Tongue (tissue), 2 donors: Measurements from ENCODE around the gene LAMB2. TPM values are rescaled to one million over a fixed set of nuclear protein-coding genes. Genes with fewer than 3 reads are reported as not detected.
A peak's percentile ranks its signal among the peaks of the same experiment; 100 is the strongest.

ENCODE experiments used
- DNase-seq: peaks from one replicate; pipeline ENCODE4 v3.0.0-alpha.2; 2015
- total RNA-seq: library from RNA; depleted of rRNA; stranded (reverse); fragments of >200 nt; gene quantifications from one replicate; pipeline ENCODE4 v1.2.3, GENCODE V29; 2014

The LAMB2 gene
- total RNA-seq, 1 donor from 2014 or later = 581 TPM

DNA sequence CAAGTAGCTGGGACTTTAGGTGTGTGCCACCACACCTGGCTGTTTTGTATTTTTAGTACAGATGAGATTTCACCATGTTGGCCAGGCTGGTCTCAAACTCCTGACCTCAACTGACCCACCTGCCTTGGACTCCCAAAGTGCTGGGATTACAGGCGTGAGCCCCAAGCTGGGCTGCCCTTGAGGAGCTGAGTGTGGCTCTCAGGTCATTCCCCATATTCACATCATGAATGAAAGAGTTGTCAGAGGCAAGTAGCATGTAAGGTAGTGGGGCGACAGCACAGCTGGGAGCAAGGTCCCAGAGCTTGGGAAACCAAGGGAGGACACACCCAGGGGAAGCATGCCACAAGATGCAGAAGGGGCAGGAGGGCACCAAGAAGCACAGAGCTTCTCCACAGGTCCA lies 28.3 kb upstream of the LAMB2 start:
- DNase-seq = no peak

DNA sequence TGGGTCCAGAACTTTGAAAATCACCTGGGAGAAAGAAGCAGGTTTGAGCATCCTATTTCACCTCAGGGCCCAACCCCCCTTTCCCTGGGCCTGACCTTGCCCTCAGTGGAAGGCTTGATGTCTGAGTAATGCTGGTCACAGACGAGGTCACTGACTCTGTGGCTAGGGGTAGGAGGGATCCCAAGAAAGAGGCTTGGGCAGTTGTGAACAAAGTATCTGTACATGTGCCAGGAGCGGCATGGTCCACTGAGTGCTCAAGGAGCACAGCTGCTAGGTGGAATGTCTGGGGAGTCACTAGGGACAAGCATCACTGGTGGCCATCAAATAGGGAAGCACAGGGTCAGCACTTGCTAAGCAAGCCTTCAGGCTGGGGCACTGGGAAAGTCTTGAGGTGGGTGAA lies 25.9 kb upstream of the LAMB2 start:
- no peak for DNase-seq

DNA sequence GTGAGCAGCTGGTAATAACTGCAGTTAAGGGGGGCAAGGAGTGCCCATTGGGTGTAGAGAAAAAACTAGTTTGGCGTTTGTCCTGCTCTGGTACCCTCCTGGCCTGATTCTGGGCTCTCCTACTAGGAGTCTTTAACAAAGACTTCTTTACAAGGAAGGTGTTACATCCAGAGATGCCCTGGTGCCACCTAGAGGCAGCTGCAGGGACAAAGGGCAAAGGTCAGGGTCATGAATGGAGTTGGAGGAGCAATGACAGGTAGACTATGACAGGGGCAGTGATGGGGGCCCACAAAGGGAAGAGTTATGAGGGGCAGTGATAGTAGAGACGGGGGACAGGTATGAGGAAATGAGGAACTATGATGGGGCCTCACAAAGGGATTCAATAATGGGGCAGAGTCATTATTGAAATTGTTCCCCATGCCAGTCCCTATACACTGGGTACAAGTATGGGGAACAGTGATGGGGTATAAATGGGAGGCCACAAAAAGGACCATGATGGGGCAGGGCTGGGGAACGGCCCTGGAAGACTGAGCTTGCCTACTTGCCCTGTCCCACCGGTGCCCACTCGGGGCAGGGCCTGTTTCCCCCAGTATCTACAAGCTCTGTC lies 25.4 kb upstream of the LAMB2 start:
- peak; percentile 27 for DNase-seq

DNA sequence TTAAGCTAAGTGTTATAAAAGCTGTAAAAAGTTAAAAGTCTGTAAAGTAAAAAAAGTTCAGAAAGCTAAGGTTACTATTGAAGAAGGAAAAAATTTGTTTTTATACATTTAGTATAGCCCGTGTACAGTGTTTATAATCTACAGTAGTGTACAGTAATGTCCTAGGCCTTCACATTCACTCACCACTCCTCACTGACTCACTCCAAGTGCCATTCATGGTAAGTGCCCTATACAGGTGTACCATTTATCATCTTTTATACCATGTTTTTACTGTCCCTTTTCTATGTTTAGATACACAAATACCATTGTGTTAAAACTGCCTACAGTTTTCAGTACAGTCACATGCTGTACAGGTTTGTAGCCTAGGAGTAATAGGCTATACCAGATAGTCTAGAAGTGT lies 24.4 kb upstream of the LAMB2 start:
- no peak for DNase-seq

DNA sequence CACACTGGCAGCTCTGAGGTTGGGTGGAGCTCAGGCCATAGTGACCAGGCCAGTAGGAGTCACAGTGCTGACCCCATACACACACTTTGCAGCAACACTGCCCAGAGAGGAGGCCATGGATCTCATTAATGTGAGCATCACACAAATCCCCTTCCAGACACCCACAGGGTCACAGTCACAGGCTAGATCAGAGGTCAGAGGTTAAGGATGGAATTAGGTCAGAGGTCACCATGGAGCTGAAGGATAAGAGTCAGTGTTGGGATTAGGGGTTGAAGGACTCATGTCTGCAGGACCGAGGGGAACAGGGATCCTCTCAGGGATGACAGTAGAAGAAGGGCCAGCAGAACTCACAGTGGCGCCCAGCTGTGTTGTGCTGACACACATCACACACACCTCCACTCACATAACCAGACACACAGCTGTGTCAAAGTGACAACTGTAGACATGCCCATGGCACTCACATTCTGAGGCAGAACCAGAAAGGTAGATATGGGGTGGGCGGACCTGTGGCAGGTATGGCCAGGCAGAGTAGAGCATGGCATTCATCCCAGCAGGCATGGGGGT lies 20.6 kb upstream of the LAMB2 start:
- DNase-seq = no peak

DNA sequence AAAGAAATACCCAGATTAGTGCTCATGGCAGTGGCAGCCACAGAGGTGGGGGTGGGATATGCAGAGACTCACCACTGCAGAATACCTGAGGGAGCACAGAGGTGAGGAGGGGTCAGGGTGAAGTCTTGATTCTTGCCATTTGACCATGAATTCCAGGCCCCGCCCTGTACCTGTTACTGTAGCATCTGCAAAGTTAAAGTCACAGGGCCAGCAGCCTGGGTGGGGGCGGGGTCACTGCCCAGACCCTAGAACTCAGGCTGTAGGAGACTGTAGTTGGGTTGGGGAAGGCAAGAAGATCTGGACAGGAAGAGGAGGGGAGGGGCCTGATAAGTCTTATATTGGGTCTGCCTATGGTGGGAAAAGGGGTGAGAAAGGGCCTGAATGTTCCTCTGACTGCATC lies 18.8 kb upstream of the LAMB2 start:
- DNase-seq = no peak

DNA sequence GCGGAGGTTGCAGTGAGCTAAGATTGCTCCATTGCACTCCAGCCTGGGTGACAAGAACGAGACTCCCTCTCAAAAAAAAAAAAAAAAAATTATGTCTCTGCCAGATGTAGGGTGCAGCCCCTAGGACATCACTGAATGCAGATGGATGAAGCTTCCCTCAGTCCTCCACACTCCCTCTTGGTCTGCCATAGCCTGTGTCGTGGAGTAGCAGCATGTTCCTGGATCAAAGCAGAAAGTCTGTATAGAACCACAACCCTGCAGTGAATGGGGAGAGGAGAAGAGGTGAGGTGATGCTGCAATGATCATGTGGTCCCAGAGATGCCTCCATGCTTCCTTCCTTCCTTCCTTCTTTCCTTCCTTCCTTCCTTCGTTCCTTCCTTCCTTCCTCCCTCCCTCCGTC lies 15.3 kb upstream of the LAMB2 start:
- no peak for DNase-seq

DNA sequence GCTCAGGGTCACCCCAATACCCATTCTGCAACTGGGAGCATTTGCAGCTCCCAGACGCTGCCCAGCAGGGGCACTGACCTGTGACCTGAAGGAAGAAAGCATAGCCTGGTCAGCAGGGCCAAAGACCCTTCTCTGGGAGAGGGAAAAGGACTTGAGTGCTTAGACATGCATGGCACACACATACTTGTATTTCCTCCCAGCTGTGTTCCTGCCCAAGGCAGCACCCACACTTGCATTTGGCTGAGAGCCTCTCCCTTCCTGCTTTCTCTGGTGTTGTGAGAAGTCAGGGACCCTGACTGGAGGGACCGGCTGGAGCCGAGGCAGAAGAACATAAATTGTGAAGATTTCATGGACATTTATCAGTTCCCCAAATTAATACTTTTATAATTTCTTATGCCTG lies 7.2 kb upstream of the LAMB2 start:
- no peak for DNase-seq

DNA sequence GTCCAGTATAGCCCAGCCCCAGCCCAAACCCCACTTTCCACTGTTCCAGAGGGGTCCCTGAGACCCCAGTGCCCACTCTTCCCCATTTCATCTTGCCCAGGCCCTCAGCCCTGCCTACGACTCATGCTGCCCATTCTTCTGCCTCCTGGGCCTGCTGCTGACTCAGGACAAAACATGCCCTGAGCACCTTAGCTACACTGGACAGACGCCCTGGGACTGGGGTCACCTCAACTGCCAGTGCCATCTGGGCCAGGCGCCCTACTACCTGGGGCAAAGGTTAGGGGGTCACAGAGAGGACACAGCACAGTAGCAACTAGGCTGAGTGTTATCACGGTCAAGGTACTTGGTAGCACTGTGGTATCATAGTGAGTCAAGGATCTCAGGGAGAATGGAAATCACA lies 2.6 kb upstream of the LAMB2 start:
- DNase-seq = no peak

DNA sequence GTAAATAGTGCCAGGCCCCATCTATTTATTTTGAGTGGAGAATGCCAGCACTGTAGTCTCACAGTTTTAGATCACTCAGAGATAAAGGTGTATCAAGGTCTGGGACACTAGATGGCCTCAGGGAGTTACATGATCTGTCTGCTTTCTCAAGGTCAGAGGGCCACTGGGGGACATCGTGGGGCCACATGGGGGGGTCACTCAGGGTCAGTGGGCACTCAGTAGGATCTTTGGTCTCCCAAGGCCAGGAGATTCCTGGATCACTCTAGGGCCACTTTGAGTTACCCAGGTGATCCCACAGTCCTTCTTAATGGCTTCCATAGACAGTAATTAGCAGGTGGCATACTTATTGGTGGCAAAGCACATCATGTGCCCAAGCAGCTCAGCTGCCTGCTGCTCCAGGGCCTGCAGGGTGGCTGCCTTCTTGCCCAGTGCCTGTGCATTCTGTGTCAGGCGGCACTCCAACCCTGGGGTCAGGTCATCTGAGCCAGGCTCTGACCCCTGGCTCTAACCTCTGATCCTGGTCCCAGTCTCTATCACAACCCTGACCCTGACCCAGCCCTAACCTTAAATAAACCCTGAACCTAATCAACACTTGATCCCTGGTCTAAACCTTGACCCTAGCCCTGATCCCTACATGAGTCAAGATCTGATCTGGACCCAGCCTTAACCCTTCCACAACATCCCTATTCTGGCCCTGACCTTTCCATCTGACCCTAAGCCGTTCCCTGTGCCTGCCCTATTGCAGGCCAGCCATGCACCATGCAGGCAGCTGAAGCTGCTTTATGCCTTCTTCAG lies 1.8 kb upstream of the LAMB2 start:
- DNase-seq = no peak

DNA sequence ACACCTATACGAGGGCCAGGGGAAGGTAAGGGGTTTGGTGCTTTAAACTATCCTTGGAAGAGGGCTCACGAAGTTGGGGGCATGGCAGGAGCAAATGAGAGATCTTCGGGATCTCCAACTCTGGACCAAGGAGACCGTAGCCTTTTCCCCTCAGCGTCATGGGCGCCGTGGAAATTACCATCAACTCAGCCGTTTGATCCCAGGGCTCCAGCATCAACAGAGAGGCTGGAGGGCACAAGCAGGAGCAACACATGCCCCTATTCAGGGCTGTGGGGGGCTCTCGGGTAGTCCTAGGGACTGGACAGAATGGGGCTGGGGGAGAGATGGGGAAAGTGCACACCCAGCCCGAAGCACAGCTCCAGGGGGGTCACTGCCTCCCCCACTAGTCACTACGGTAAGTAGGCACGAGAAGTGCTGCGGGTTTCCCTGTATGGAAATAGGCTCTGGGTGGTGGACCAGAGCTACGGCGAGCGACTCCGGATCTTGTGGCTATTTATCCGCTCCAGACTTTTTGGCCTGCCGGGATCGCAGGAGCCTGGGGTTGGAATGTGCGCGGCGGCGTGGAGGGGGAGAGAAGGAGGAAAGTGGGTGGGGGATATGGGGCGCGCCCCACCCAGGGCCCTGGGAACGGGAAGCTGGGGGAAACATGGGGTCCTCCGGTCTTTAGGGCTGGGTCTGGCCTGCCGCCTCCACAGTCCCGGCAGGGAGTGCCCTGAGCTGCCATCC lies 539 bp upstream of the LAMB2 start:
- DNase-seq = peak; percentile 96

DNA sequence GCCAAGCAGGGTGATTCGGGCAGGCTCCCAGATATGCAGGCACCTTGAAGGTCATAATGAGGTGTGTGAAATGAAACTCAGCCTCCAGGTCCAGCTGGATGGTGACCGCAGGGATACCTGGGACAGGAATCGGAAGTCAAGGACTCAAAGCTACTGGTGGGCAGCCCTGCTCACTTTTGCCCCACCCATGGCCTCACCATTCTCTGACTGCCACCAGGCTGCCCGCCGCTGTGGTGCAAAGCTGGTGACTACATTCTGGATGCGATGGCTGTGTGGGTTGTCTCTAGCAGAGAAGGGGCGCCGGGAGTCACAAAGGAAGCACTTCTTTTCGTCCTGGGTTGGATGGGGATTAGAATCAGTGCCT lies 795 bp downstream of the LAMB2 start:
- no peak for DNase-seq

DNA sequence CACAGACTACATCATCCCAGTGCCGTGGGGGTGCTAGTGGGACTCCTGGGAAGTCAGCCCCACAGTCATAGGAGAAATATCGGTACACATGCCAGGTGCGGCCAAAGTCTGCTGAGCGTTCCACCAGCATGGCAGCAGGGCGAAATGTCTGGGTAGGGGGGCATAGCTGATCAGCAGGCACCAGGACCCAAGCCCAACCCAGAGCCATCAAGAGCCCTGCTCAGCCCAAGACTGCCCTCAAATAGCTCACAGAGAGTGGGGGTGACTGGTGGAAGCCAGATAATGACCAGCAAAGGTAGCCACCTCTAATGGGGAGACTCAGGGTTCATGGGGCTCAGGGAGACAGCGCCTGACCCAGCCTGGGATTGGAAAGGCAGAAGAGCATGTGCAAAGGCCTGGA lies 1.3 kb downstream of the LAMB2 start:
- no peak for DNase-seq

DNA sequence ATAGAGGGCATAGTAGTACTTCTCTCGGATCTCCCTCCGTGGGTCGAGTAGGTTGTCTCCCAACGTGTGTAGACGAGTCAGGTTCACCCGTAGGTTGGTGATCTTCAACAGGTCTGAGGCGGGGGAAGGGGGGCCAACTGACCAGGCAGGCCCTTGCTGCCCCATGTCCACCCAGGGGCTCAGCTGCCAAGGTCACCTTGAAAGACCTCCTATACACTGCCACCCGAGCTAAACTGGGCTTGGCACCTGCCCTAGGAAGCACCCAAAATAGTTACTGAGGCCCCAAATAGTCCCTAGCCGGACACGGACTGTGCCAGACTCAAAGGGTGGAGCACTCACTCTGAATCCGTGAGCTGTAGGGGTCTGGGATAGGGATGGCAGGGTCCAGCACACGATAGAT lies 1.8 kb downstream of the LAMB2 start:
- DNase-seq = no peak

DNA sequence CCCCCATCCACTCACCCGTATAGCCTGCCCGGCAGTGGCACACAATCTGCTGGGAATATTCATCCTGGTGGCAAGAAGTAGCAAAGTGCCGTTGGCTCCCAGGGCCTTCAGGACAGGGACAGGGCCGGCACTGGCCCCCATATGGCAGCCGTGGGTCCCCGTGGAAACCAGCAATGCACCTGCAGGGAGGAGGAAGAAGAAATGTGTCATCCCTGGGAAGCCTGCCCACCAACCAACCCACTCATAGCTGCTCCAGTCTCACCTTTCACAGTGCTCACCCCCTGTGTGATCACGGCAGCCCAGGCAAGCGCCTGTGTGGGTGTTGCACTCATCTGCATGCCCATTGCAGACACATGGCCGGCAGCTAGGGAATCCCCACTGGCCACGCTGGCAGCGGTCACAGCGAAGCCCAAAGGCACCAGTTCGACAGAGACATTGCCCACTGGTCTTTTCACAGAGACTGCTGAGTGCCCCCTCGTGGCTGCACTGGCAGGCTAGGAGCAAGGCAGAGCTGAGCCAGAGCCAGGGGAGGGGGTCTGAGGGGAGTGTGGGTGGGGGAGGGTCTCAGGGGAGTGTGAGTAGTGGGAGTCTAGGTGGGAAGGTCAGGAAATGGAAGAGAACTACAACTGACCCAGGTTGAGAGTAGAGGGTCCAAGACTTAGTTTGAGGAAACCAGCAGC lies 7.7 kb downstream of the LAMB2 start:
- DNase-seq = no peak

DNA sequence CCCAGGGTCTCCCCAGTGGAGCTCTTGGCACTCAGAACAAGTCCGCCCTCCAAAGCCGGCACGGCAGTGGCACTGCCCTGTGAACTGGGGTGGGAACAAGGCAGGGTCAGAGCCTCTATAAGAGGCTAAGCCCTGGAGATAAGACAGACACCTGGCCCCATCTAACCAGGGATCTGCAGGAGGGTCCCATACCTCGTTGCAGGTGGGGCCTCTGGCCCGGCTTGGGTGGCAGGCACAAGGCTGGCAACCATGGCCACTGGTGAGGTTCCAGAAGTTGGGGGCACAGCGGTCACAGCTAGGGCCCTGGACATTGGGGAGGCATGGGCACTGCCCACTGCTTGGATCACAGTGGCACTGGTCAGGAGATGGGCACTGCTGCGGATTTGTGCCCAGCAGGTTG lies 8.6 kb downstream of the LAMB2 start:
- no peak for DNase-seq

DNA sequence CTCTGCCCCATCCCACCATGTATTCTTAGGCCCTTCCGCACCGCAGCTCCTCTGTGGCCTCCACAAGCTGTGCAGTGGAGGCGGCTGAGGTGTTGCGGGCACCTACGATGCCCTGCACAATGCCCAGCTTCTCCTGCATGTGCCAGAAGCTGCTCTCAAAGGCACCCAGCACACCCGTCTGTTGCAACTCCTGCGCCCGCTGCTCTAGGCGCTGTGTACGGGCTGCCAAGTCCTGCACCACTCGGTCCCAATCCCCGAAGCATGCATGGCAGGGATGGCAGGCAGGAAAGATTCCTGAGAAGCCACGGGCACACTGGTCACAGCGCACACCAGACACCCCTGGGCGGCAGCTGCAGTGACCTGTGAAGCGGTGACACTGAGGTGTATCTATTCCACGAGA lies 9.2 kb downstream of the LAMB2 start:
- DNase-seq = no peak

DNA sequence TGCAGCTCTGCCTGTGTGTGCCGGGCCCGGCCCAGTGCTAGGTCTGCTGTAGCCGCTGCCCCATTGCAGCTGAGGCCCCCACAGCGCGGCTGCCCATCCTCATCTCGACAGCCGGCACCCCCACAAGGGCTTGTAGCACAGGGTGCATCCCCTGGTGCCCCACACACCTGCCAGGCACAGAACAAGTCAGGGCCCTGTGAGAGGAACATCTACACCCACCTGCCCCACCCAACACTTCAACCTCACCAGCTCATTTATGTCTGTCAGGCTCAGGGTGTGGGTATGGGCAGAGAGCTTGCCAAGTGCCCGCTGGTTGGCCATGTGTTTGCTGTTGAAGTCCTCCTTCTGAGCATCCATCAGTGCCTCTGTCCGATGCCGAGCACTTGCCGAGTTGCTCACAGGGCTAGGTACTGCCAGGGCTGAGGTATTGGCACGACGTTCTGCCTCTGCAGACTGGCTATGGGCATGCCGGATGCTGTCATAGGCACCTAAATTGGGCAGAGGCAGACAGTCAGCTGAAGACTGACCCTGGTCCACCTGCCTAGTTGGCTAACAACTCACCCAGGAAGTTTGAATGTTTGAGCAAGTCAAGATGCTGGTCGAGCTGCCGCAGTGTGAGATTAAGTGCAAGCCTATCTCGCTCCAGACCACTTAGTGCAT lies 9.8 kb downstream of the LAMB2 start:
- DNase-seq = no peak

DNA sequence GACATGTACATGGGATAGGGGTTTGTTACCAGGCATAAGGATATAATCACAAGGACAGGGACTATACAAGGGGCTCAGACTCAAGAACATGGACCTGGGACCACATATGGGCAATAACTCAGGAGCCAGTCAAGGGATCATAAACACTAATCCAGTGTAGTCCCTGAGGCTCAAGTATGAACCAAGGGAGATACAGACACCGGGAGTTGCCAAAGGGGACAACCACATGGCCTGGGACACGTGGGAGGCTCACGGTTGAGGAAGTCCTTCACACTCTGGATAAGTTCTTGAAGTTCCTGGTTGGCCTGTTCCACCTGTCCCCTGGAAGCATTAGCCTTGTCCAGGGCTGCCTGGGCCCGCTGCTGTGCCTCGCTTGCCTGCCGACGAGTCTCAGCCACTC lies 10.4 kb downstream of the LAMB2 start:
- no peak for DNase-seq

DNA sequence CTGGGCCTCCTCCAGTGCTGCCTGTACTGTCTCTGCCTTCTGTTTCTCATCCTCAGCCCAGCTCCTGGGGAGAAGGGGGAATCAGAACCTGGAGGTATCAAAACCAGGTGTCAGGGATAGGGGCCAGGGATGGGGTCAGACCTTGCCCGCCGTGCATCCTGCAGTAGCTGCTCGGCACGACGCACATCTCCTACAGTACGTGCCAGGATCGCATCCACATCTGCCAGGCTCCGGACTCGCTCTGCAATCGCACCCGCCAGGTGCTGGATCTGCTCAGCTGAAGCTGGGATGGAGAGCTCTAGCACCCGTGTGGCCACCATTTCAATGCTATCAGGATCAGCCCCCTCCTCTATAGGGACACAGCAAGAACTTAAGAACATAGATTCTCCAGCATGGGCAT lies 10.8 kb downstream of the LAMB2 start:
- no peak for DNase-seq

DNA sequence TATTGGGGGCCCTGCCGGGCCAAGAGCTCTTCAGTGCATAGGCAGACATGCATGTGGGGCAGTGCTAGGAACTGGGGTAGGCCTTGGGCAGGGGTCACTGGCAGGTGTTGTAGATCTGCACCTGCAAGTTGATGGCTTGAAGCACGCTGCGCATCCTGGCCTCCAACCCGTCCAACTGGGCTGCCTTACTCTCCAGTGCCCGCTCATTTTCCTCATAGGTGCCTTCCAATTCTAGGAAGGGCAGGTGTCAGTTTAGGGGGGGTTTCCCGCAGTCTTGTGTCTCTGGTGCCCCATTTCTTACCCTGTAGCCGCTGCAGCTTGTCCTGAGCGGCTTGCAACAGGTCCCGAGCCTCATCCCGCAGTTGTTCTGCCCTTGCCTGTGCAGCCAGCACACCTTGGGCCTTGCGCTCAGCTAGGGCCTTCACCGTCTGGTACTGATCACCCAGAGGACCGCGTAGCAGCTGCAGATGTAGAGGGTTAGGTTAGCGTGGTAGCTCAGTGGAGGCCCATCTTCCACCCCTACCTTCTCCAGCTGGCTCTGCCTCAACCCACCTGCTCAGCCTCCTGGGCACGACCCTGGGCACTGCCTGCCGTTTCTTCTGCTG lies 11.6 kb downstream of the LAMB2 start:
- no peak for DNase-seq
